ENCODE measurements around the gene AFM.

GRCh38 chr4:73525611-73526010 lies 44.1 kb downstream of the AFM start:
- TF ChIP-seq, protein P1, sequence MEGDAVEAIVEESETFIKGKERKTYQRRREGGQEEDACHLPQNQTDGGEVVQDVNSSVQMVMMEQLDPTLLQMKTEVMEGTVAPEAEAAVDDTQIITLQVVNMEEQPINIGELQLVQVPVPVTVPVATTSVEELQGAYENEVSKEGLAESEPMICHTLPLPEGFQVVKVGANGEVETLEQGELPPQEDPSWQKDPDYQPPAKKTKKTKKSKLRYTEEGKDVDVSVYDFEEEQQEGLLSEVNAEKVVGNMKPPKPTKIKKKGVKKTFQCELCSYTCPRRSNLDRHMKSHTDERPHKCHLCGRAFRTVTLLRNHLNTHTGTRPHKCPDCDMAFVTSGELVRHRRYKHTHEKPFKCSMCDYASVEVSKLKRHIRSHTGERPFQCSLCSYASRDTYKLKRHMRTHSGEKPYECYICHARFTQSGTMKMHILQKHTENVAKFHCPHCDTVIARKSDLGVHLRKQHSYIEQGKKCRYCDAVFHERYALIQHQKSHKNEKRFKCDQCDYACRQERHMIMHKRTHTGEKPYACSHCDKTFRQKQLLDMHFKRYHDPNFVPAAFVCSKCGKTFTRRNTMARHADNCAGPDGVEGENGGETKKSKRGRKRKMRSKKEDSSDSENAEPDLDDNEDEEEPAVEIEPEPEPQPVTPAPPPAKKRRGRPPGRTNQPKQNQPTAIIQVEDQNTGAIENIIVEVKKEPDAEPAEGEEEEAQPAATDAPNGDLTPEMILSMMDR (conservative IDR thresholded peaks at IDR 0.05 in 1 of 2, IDR thresholded peaks at IDR 0.05 in 1 of 2; ENCODE audit: low read depth in 1 of 2, low read length in 2 of 2), result no peak
- no peak for TF ChIP-seq EZH2 (IDR thresholded peaks at IDR 0.05; ENCODE audit: low read length, missing control alignments)
